Gastrocnemius medialis (tissue), 4 donors: ENCODE data around the gene NR3C2. TPM values are rescaled to one million over a fixed set of nuclear protein-coding genes. Genes with fewer than 3 reads are reported as not detected.

Experiments used
- ATAC-seq, 2 donors: fragments of 150-250 bp; one replicate each; pipeline ENCODE4 v1.9.1; 2016
- DNase-seq, 2 donors: peaks; one replicate each; pipeline ENCODE4 v3.0.0-alpha.2; 2019
- H3K27ac ChIP-seq, 4 donors: fragments of 200-600 bp; sonication (generic); 1 replicate in 1 of 4; 2 replicates in 3 of 4; pipeline ENCODE4 v1.5.1; 2016 to 2018; ENCODE audit warnings: mild to moderate bottlenecking in 2 of 4, moderate library complexity in 1 of 4
- H3K27me3 ChIP-seq, 3 donors: fragments of 200-600 bp; sonication (generic) in 2 of 3; 1 replicate in 1 of 3; 2 replicates in 2 of 3; pipeline versions ENCODE4 v1.5.1 to v1.6.0; 2016 to 2019; ENCODE audit warnings: mild to moderate bottlenecking in 1 of 3, moderate library complexity in 1 of 3
- H3K36me3 ChIP-seq, 2 donors: fragments of 200-600 bp; sonication (generic) in 1 of 2; one replicate each; pipeline ENCODE4 v1.5.1; 2017 to 2018
- H3K4me1 ChIP-seq, 2 donors: fragments of 200-600 bp; sonication (generic) in 1 of 2; one replicate each; pipeline ENCODE4 v1.5.1; 2016 to 2017; ENCODE audit warnings: mild to moderate bottlenecking in 2 of 2
- H3K4me3 ChIP-seq, 4 donors: fragments of 200-600 bp; sonication (generic) in 3 of 4; 1 replicate in 1 of 4; 2 replicates in 3 of 4; pipeline ENCODE4 v1.5.1; 2016 to 2019; ENCODE audit warnings: mild to moderate bottlenecking in 2 of 4
- H3K9me3 ChIP-seq, 3 donors: fragments of 200-600 bp; sonication (generic) in 2 of 3; 1 replicate in 1 of 3; 2 replicates in 2 of 3; pipeline ENCODE4 v1.5.1; 2016 to 2019
- POLR2A ChIP-seq, 2 donors: fragments of 450-650 bp; IDR thresholded peaks; one replicate each; pipeline ENCODE4 v1.6.1; 2017; ENCODE audit warnings: antibody characterized with exemption in 2 of 2, mild to moderate bottlenecking in 2 of 2, moderate library complexity in 2 of 2
- in situ Hi-C, 4 donors: fragments of 200-750 bp; cut with MboI; loops; one replicate each; pipeline versions ENCODE4 v1.15.0 to v1.8.0; 2017; ENCODE audit warnings: low sequenced_read_pairs in 4 of 4
- intact Hi-C: fragments of 100-400 bp; cut with DNase I; formaldehyde crosslinking; loops from one replicate; pipeline ENCODE4 v1.15.1; 2023; ENCODE audit warnings: low total_unique reads
- total RNA-seq, 4 donors: library from RNA; depleted of rRNA; stranded (reverse); fragments of >200 nt; gene quantifications; one replicate each; pipeline versions ENCODE4 v1.1.0 to v1.2.3, GENCODE V29; 2016
- TF ChIP-seq, protein P1 (sequence below), 5 experiments: fragments of 450-650 bp in 3 of 5; fragments of 200-600 bp in 2 of 5; sonication (generic) in 2 of 5; IDR thresholded peaks in 4 of 5; conservative IDR thresholded peaks in 1 of 5; 1 replicate in 4 of 5; 2 replicates in 1 of 5; pipeline ENCODE4 v1.5.1; 2016 to 2019; ENCODE audit warnings: antibody characterized with exemption in 5 of 5, mild to moderate bottlenecking in 3 of 5, moderate library complexity in 3 of 5

The NR3C2 gene
- total RNA-seq, 4 donors from 2014 or later, result 5.6 to 10.4 (median 8.1) TPM

GRCh38 chr4:148161601-148162000 is 280.6 kb downstream of the NR3C2 start:
- no peak overlapping the region for H3K4me3 ChIP-seq
- no peaks in the 10 kb centered on the region for H3K36me3 ChIP-seq
- ATAC-seq (no peak), DNase-seq (no peak)
- intact Hi-C loops (no loop called here), in situ Hi-C loops (no loop called here)
- H3K9me3 ChIP-seq, result no peaks in the 10 kb centered on the region
- peaks cover 21 to 25% of the 10 kb centered on the region in 2 donors for H3K4me1 ChIP-seq
- TF ChIP-seq, protein P1, sequence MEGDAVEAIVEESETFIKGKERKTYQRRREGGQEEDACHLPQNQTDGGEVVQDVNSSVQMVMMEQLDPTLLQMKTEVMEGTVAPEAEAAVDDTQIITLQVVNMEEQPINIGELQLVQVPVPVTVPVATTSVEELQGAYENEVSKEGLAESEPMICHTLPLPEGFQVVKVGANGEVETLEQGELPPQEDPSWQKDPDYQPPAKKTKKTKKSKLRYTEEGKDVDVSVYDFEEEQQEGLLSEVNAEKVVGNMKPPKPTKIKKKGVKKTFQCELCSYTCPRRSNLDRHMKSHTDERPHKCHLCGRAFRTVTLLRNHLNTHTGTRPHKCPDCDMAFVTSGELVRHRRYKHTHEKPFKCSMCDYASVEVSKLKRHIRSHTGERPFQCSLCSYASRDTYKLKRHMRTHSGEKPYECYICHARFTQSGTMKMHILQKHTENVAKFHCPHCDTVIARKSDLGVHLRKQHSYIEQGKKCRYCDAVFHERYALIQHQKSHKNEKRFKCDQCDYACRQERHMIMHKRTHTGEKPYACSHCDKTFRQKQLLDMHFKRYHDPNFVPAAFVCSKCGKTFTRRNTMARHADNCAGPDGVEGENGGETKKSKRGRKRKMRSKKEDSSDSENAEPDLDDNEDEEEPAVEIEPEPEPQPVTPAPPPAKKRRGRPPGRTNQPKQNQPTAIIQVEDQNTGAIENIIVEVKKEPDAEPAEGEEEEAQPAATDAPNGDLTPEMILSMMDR (IDR thresholded peaks at IDR 0.05 in 4 of 5, conservative IDR thresholded peaks at IDR 0.05 in 1 of 5), result no peak
- no peak for TF ChIP-seq POLR2A (IDR thresholded peaks at IDR 0.05)
- no peaks in the 10 kb centered on the region for H3K27me3 ChIP-seq
- H3K27ac ChIP-seq, result no peak overlapping the region

DNA sequence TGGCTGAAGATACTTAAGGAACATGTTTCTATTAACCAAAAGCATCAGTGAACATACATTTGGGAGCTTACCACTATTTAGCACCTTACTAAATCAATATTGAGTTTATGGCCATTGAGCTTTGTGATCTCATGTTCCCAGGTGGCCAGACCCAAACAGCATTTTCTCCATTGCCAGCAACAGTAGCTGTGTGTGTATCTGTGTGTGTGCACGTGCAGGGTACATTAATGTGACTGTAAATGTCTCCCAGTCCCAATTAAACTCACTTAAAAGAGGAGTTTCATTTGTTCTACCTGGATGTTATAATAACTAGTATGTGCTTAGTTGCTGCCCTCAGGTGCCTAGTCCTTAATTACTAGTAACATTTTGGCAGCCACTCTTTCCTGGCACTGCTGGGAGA is 282.4 kb downstream of the NR3C2 start:
- intact Hi-C loops (no loop called here), in situ Hi-C loops (no loop called here)
- ATAC-seq (no peak), DNase-seq (no peak)
- Histone ChIP-seq H3K4me1 (peaks cover 5 to 9% of the 10 kb centered on the region in 2 donors), H3K9me3 (no peaks in the 10 kb centered on the region), H3K27me3 (no peaks in the 10 kb centered on the region), H3K27ac (no peak overlapping the region), H3K4me3 (no peak overlapping the region), H3K36me3 (no peaks in the 10 kb centered on the region)
- TF ChIP-seq POLR2A (IDR thresholded peaks at IDR 0.05), result no peak
- TF ChIP-seq, protein P1 (IDR thresholded peaks at IDR 0.05 in 4 of 5, conservative IDR thresholded peaks at IDR 0.05 in 1 of 5), result no peak

DNA sequence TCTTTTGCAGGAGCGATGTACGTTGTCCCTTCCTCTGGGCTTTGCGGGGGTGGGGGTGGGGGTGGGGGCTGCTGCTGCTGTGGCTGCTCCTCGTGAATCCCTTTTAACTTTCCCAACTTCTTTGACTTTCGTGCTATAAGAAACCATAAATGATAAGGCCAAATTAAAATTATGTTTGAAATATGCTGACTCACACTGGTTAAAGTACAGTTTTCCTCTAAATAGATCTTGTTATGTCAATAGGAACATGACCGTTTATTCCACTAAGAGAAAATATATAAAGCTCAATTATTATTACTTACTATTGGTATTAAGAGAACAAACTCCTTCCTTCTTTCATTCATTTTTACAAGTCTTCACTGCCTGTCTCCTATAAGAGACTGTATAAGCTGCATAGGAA is 287.4 kb downstream of the NR3C2 start:
- peaks cover 0 to 1% of the 10 kb centered on the region in 2 donors for H3K36me3 ChIP-seq
- H3K9me3 ChIP-seq, result no peaks in the 10 kb centered on the region
- H3K27me3 ChIP-seq, result no peaks in the 10 kb centered on the region
- intact Hi-C loops (no loop called here), in situ Hi-C loops (no loop called here)
- H3K4me3 ChIP-seq, result no peak overlapping the region
- DNase-seq, result no peak
- H3K27ac ChIP-seq, result no peak overlapping the region
- TF ChIP-seq POLR2A (IDR thresholded peaks at IDR 0.05), result no peak
- TF ChIP-seq, protein P1 (IDR thresholded peaks at IDR 0.05 in 4 of 5, conservative IDR thresholded peaks at IDR 0.05 in 1 of 5), result no peak
- no peaks in the 10 kb centered on the region for H3K4me1 ChIP-seq
- no peak for ATAC-seq

DNA sequence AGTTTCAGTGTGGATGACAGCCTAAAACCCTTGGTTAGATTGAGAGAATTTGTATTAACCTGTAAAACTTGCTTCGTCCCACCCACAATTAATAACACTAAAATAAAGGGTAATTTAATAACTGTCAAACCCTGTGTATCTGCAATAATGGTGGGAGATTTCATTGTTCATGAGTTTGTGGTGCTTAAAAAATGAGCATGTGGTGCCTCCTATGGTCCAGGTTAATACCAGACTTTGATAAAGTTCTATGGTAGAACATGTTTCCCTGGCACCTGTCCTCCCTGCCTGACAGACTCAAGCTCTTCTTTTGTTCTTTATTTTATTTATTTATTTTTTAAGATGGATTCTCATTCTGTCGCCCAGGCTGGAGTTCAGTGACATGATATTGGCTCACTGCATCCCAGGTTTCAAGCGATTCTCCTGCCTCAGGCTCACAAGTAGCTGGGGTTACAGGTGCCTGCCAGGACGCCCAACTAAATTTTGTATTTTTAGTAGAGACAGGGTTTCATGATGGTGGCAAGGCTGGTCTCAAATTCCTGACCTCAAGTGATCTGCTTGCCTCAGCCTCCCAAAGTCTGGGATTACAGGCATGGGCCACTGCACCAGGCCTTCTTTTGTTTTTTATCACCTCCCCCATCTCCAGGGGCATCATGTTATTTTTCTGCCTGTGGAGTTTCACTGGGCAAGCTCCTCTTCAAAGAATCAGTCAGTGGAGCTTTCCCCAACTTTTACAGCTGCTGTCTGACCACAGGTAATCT is 289.2 kb downstream of the NR3C2 start:
- Histone ChIP-seq H3K9me3 (no peaks in the 10 kb centered on the region), H3K4me3 (no peak overlapping the region), H3K27me3 (no peaks in the 10 kb centered on the region), H3K4me1 (no peaks in the 10 kb centered on the region), H3K36me3 (peaks cover 0 to 5% of the 10 kb centered on the region in 2 donors), H3K27ac (no peak overlapping the region)
- intact Hi-C loops, result no loop called here
- ATAC-seq, result no peak
- DNase-seq, result no peak
- TF ChIP-seq POLR2A (IDR thresholded peaks at IDR 0.05), result no peak
- TF ChIP-seq, protein P1 (IDR thresholded peaks at IDR 0.05 in 4 of 5, conservative IDR thresholded peaks at IDR 0.05 in 1 of 5), result no peak
- in situ Hi-C loops, result no loop called here
